Upper lobe of left lung (tissue), 6 donors: ENCODE measurements around the gene LRCH1. TPM values are rescaled to one million over a fixed set of nuclear protein-coding genes. Genes with fewer than 3 reads are reported as not detected.

Source experiments
- ATAC-seq, 2 donors: fragments of 200-7000 bp; cut with Tn5 transposase; one replicate each; pipeline ENCODE4 v1.9.1; 2022; ENCODE audit warnings: mild to moderate bottlenecking in 2 of 2, moderate library complexity in 2 of 2; ENCODE audit not compliant: low FRiP score in 2 of 2
- DNase-seq, 2 donors: peaks; one replicate each; pipeline ENCODE4 v3.0.0-alpha.2; 2019 to 2020
- H3K27ac ChIP-seq, 4 donors: fragments of 200-600 bp; sonication (generic); one replicate each; pipeline ENCODE4 v1.5.1; 2016 to 2019
- H3K27me3 ChIP-seq, 4 donors: fragments of 200-600 bp; sonication (generic); one replicate each; pipeline ENCODE4 v1.5.1; 2017 to 2019
- H3K36me3 ChIP-seq, 4 donors: fragments of 200-600 bp; sonication (generic); one replicate each; pipeline ENCODE4 v1.5.1; 2016 to 2019
- H3K4me1 ChIP-seq, 4 donors: fragments of 200-600 bp; sonication (generic); one replicate each; pipeline ENCODE4 v1.5.1; 2018 to 2019
- H3K4me3 ChIP-seq, 4 donors: fragments of 200-600 bp; sonication (generic); one replicate each; pipeline ENCODE4 v1.5.1; 2017 to 2019; ENCODE audit warnings: mild to moderate bottlenecking in 2 of 4, moderate library complexity in 1 of 4
- H3K9me3 ChIP-seq, 4 donors: fragments of 200-600 bp; sonication (generic); one replicate each; pipeline ENCODE4 v1.5.1; 2018 to 2019
- CTCF ChIP-seq, 6 experiments: fragments of 450-650 bp in 4 of 6; fragments of 200-600 bp in 2 of 6; sonication (generic) in 2 of 6; IDR thresholded peaks; one replicate each; pipeline ENCODE4 v1.5.1; 2016 to 2019; ENCODE audit warnings: antibody characterized with exemption in 6 of 6
- EP300 ChIP-seq, 4 donors: sonication (generic); formaldehyde crosslinking; IDR thresholded peaks; one replicate each; pipeline ENCODE4 v1.5.1; 2017; ENCODE audit warnings: antibody characterized with exemption in 4 of 4, control low read depth in 2 of 4
- POLR2A ChIP-seq, 4 donors: fragments of 450-650 bp; IDR thresholded peaks; one replicate each; pipeline ENCODE4 v1.5.1; 2016 to 2017; ENCODE audit warnings: antibody characterized with exemption in 4 of 4, mild to moderate bottlenecking in 2 of 4
- POLR2AphosphoS5 ChIP-seq, 2 donors: sonication (generic); formaldehyde crosslinking; IDR thresholded peaks; one replicate each; pipeline ENCODE4 v1.5.1; 2017; ENCODE audit warnings: antibody characterized with exemption in 2 of 2
- WGBS, 2 donors: methylation state at CpG; one replicate each; pipeline ENCODE4 v1.1.5; 2017 to 2018; 5-methylcytosine and 5-hydroxymethylcytosine counted together
- total RNA-seq, 6 donors: library from RNA; depleted of rRNA in 4 of 6; stranded (reverse); fragments of >200 nt in 4 of 6; gene quantifications; one replicate each; pipeline versions ENCODE4 v1.1.0 to v1.2.1, GENCODE V29; 2016 to 2021
- donor health status: DM: no; HTN: no; CAD: no; lungs with moderate emphysema.
- donor health status: DM: no; HTN: yes; CAD: no; lungs with severe emphysema.

LRCH1 gene
- total RNA-seq, 6 donors from 2014 or later = 17.2 to 27.0 (median 22.7) TPM

GRCh38 chr13:46542833-46543232 is 10.1 kb upstream of the LRCH1 start:
- TF ChIP-seq EP300 (IDR thresholded peaks at IDR 0.05) (no peak), CTCF (IDR thresholded peaks at IDR 0.05) (no peak), POLR2A (IDR thresholded peaks at IDR 0.05) (no peak)
- DNase-seq (no peak), ATAC-seq (no peak)
- H3K27me3 ChIP-seq = no peaks in the 10 kb centered on the region
- no peak overlapping the region for H3K27ac ChIP-seq
- no peaks in the 10 kb centered on the region for H3K4me1 ChIP-seq
- no peaks in the 10 kb centered on the region for H3K9me3 ChIP-seq
- WGBS, 2 donors = 94 to 96% methylated on average over 4 of the region's 4 CpGs
- no peak overlapping the region for H3K4me3 ChIP-seq
- no peaks in the 10 kb centered on the region for H3K36me3 ChIP-seq

- TF ChIP-seq CTCF (IDR thresholded peaks at IDR 0.05) (no peak), POLR2AphosphoS5 (IDR thresholded peaks at IDR 0.05) (no peak), POLR2A (IDR thresholded peaks at IDR 0.05) (no peak), EP300 (IDR thresholded peaks at IDR 0.05) (no peak)
- ATAC-seq (no peak), DNase-seq (no peak)
- H3K27me3 ChIP-seq = no peaks in the 10 kb centered on the region
- H3K36me3 ChIP-seq = no peaks in the 10 kb centered on the region
- 91 to 93% methylated on average over 3 of the region's 3 CpGs for WGBS, 2 donors
- H3K4me3 ChIP-seq = no peak overlapping the region
- H3K4me1 ChIP-seq = no peaks in the 10 kb centered on the region
- no peak overlapping the region for H3K27ac ChIP-seq
- no peaks in the 10 kb centered on the region for H3K9me3 ChIP-seq
Observed at GRCh38 chr13:46543287-46543686, 9.7 kb upstream of the LRCH1 start.

- Histone ChIP-seq H3K4me1 (no peaks in the 10 kb centered on the region), H3K4me3 (no peak overlapping the region), H3K9me3 (no peaks in the 10 kb centered on the region), H3K27ac (no peak overlapping the region), H3K36me3 (no peaks in the 10 kb centered on the region), H3K27me3 (no peaks in the 10 kb centered on the region)
- no peak for TF ChIP-seq POLR2AphosphoS5 (IDR thresholded peaks at IDR 0.05)
- TF ChIP-seq POLR2A (IDR thresholded peaks at IDR 0.05) = no peak
- TF ChIP-seq CTCF (IDR thresholded peaks at IDR 0.05) = no peak
- TF ChIP-seq EP300 (IDR thresholded peaks at IDR 0.05) = no peak
- DNase-seq (no peak), ATAC-seq (no peak)
- WGBS, 2 donors = 79 to 100% methylated on average over 2 of the region's 2 CpGs
Observed at GRCh38 chr13:46544208-46544607, 8.8 kb upstream of the LRCH1 start.

- no peak for TF ChIP-seq POLR2A (IDR thresholded peaks at IDR 0.05)
- no peak for TF ChIP-seq POLR2AphosphoS5 (IDR thresholded peaks at IDR 0.05)
- Histone ChIP-seq H3K36me3 (no peaks in the 10 kb centered on the region), H3K4me1 (no peaks in the 10 kb centered on the region), H3K4me3 (no peak overlapping the region), H3K27me3 (no peaks in the 10 kb centered on the region), H3K9me3 (no peaks in the 10 kb centered on the region), H3K27ac (no peak overlapping the region)
- ATAC-seq = no peak
- DNase-seq = no peak
- WGBS, 2 donors = 93 to 100% methylated on average over 1 of the region's 1 CpG
Observed at GRCh38 chr13:46544811-46545210, 8.2 kb upstream of the LRCH1 start.

GRCh38 chr13:46546084-46546768 is 6.7 kb upstream of the LRCH1 start:
- TF ChIP-seq POLR2AphosphoS5 (IDR thresholded peaks at IDR 0.05) = no peak
- no peak for TF ChIP-seq POLR2A (IDR thresholded peaks at IDR 0.05)
- TF ChIP-seq EP300 (IDR thresholded peaks at IDR 0.05) = no peak
- no peak for TF ChIP-seq CTCF (IDR thresholded peaks at IDR 0.05)
- 85 to 90% methylated on average over 8 of the region's 8 CpGs for WGBS, 2 donors
- H3K4me1 ChIP-seq = peaks cover 0 to 2% (median 0%) of the 10 kb centered on the region in 4 donors
- H3K36me3 ChIP-seq = no peaks in the 10 kb centered on the region
- ATAC-seq = no peak
- H3K27ac ChIP-seq = no peak overlapping the region
- H3K27me3 ChIP-seq = no peaks in the 10 kb centered on the region
- H3K4me3 ChIP-seq = no peak overlapping the region
- H3K9me3 ChIP-seq = no peaks in the 10 kb centered on the region
- no peak for DNase-seq
